HepG2 (cell line): ENCODE data around the gene ANKLE1. TPM values are rescaled to one million over a fixed set of nuclear protein-coding genes. Genes with fewer than 3 reads are reported as not detected.

Source experiments
- AGO2 ChIP-seq: fragments of 200-400 bp; formaldehyde crosslinking; optimal IDR thresholded peaks from 2 replicates; pipeline ENCODE3; 2017; ENCODE audit warnings: mild to moderate bottlenecking, low read depth, low read length, moderate library complexity
- CBFB ChIP-seq: sonication (generic); formaldehyde crosslinking; IDR thresholded peaks from 2 replicates; pipeline ENCODE4 v1.4.0; 2020; ENCODE audit warnings: missing genetic modification reagents
- CBX5 ChIP-seq: sonication (generic); formaldehyde crosslinking; IDR thresholded peaks from 2 replicates; pipeline ENCODE4 v1.4.0; 2020; ENCODE audit warnings: missing genetic modification reagents, borderline replicate concordance
- ETV6 ChIP-seq: sonication (generic); formaldehyde crosslinking; conservative IDR thresholded peaks from 2 replicates; pipeline ENCODE4 v1.4.0; 2020; ENCODE audit warnings: missing genetic modification reagents
- FOSL2 ChIP-seq: sonication (generic); formaldehyde crosslinking; IDR thresholded peaks from 2 replicates; pipeline ENCODE4 v1.4.0; 2020; ENCODE audit warnings: missing genetic modification reagents
- KDM3A ChIP-seq: IDR thresholded peaks from 2 replicates; pipeline ENCODE4 v1.6.1; 2018; ENCODE audit warnings: low read depth, missing compliant biosample characterization
- MEF2D ChIP-seq: sonication (generic); formaldehyde crosslinking; IDR thresholded peaks from 2 replicates; pipeline ENCODE4 v1.5.1; 2020; ENCODE audit warnings: mild to moderate bottlenecking, missing genetic modification reagents
- NAIF1 ChIP-seq: sonication (generic); formaldehyde crosslinking; IDR thresholded peaks from 2 replicates; pipeline ENCODE4 v1.5.0; 2020; ENCODE audit warnings: mild to moderate bottlenecking, missing genetic modification reagents, borderline replicate concordance
- NFYC ChIP-seq: IDR thresholded peaks from 2 replicates; pipeline ENCODE4 v1.6.1; 2016; ENCODE audit warnings: missing genetic modification reagents, missing compliant biosample characterization
- PPARG ChIP-seq: conservative IDR thresholded peaks from 2 replicates; pipeline ENCODE4 v1.6.1; 2016; ENCODE audit warnings: missing biosample characterization, missing genetic modification reagents
- SCMH1 ChIP-seq: sonication (generic); formaldehyde crosslinking; IDR thresholded peaks from 2 replicates; pipeline ENCODE4 v1.9.0; 2021; ENCODE audit warnings: missing genetic modification reagents, mild to moderate bottlenecking, borderline replicate concordance
- TCF7 ChIP-seq: sonication (generic); IDR thresholded peaks from 2 replicates; pipeline ENCODE4 v1.6.1; 2016; ENCODE audit warnings: antibody characterized with exemption, low read depth
- ZNF432 ChIP-seq: sonication (generic); formaldehyde crosslinking; IDR thresholded peaks from 2 replicates; pipeline ENCODE4 v1.5.0; 2020; ENCODE audit warnings: missing genetic modification reagents, mild to moderate bottlenecking, borderline replicate concordance
- polyA plus RNA-seq, 8 experiments: library from polyadenylated mRNA; depleted of rRNA in 3 of 8; stranded (reverse) in 7 of 8; unstranded in 1 of 8; fragments of >200 nt; fragmentation: Illumina TruSeq in 4 of 8; extraction: Trizol in 4 of 8; gene quantifications; 2 replicates each; pipeline versions ENCODE4 v1.2.1 to v1.2.3, GENCODE V29; 2011 to 2016; ENCODE audit warnings: low read depth in 4 of 8, missing spikeins in 1 of 8, mixed read lengths in 1 of 8; ENCODE audit not compliant: insufficient read depth in 1 of 8
- total RNA-seq, 5 experiments: library from RNA; depleted of rRNA; stranded (reverse); fragments of >200 nt; fragmentation: Illumina TruSeq; extraction: Trizol; gene quantifications; 2 replicates each; pipeline ENCODE4 v1.2.3, GENCODE V29; 2016; ENCODE audit warnings: low read depth in 1 of 5
- TF ChIP-seq, protein P1 (sequence below): sonication (generic); formaldehyde crosslinking; conservative IDR thresholded peaks from 2 replicates; pipeline ENCODE4 v1.8.0; 2022; ENCODE audit warnings: low read depth, missing genetic modification reagents
- TF ChIP-seq, protein P2 (sequence below): sonication (generic); formaldehyde crosslinking; IDR thresholded peaks from 2 replicates; pipeline ENCODE4 v1.5.1; 2020; ENCODE audit warnings: mild to moderate bottlenecking, missing genetic modification reagents, moderate library complexity
- TF ChIP-seq, protein P3 (sequence below): sonication (generic); formaldehyde crosslinking; IDR thresholded peaks from 2 replicates; pipeline ENCODE4 v1.8.0; 2022; ENCODE audit warnings: mild to moderate bottlenecking, missing genetic modification reagents, borderline replicate concordance
- TF ChIP-seq, protein P4 (sequence below): sonication (generic); formaldehyde crosslinking; IDR thresholded peaks from 2 replicates; pipeline ENCODE4 v1.5.1; 2020; ENCODE audit warnings: missing genetic modification reagents, mild to moderate bottlenecking, borderline replicate concordance
- TF ChIP-seq, protein P5 (sequence below): sonication (generic); formaldehyde crosslinking; IDR thresholded peaks from 2 replicates; pipeline ENCODE4 v1.9.0; 2021; ENCODE audit warnings: missing genetic modification reagents, mild to moderate bottlenecking, borderline replicate concordance
- TF ChIP-seq, protein P6 (sequence below): sonication (generic); formaldehyde crosslinking; IDR thresholded peaks from 2 replicates; pipeline ENCODE4 v1.8.1; 2023; ENCODE audit warnings: mild to moderate bottlenecking, missing genetic modification reagents

Gene ANKLE1
- total and polyA plus RNA-seq, 2 of the 13 experiments (the other 11 are each of a cell fraction or from before 2014, with no cell fraction given), result 0.69 to 1.5 TPM

DNA sequence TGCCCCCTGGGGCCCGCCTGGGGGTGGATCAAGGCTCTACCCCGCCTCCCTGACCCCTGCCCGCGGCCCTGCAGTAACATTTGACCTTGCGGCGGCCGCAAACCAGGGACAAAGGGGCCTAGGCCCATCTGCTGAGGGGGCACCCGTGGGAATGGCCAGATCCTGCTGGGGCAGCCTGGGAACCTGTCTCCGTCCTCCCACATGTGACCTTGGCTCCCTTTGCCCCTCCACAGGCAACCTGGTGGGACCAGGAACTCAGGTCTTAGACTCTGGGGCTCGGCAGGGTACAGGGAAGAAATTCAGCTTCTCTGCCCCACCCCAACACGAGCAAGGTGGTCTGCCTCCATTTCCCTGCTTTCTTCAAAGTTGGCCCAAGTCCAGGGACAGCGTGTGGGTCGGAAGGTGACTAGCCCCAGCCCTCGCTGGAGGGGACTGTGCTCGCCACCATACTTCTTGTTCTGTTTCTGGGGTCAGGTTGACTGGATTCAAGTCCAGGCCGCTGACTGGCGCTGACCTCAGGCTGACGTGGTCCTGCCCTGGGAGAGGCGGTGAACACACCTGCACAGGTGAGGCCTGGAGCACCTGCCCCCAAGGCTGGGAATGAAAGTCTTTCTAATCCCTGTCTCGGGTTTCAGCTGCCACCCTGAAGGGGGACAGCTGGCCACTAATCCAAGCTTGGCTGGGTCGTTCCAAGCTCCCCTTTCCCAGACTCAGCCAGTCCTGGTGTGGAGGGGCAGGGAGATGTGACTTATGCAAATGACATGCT is 33.5 kb upstream of the ANKLE1 start (continued):
- TF ChIP-seq, protein P1, sequence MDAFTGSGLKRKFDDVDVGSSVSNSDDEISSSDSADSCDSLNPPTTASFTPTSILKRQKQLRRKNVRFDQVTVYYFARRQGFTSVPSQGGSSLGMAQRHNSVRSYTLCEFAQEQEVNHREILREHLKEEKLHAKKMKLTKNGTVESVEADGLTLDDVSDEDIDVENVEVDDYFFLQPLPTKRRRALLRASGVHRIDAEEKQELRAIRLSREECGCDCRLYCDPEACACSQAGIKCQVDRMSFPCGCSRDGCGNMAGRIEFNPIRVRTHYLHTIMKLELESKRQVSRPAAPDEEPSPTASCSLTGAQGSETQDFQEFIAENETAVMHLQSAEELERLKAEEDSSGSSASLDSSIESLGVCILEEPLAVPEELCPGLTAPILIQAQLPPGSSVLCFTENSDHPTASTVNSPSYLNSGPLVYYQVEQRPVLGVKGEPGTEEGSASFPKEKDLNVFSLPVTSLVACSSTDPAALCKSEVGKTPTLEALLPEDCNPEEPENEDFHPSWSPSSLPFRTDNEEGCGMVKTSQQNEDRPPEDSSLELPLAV (CRISPR knock-in tag), result no peak
- TF ChIP-seq, protein P2, sequence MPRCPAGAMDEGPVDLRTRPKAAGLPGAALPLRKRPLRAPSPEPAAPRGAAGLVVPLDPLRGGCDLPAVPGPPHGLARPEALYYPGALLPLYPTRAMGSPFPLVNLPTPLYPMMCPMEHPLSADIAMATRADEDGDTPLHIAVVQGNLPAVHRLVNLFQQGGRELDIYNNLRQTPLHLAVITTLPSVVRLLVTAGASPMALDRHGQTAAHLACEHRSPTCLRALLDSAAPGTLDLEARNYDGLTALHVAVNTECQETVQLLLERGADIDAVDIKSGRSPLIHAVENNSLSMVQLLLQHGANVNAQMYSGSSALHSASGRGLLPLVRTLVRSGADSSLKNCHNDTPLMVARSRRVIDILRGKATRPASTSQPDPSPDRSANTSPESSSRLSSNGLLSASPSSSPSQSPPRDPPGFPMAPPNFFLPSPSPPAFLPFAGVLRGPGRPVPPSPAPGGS (CRISPR knock-in tag), result peak; percentile 65; the same call in 1 of the 2 replicates
- TF ChIP-seq SCMH1 (CRISPR knock-in tag), result no peak
- TF ChIP-seq, protein P3, sequence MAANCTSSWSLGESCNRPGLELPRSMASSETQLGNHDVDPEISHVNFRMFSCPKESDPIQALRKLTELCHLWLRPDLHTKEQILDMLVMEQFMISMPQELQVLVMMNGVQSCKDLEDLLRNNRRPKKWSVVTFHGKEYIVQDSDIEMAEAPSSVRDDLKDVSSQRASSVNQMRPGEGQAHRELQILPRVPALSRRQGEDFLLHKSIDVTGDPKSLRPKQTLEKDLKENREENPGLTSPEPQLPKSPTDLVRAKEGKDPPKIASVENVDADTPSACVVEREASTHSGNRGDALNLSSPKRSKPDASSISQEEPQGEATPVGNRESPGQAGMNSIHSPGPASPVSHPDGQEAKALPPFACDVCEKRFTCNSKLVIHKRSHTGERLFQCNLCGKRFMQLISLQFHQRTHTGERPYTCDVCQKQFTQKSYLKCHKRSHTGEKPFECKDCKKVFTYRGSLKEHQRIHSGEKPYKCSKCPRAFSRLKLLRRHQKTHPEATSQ (CRISPR knock-in tag), result peak; percentile 75
- TF ChIP-seq CBX5 (CRISPR knock-in tag), result peak; percentile 22; the same call in 1 of the 2 replicates
- TF ChIP-seq, protein P4, sequence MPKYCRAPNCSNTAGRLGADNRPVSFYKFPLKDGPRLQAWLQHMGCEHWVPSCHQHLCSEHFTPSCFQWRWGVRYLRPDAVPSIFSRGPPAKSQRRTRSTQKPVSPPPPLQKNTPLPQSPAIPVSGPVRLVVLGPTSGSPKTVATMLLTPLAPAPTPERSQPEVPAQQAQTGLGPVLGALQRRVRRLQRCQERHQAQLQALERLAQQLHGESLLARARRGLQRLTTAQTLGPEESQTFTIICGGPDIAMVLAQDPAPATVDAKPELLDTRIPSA (CRISPR knock-in tag), result no peak
- TF ChIP-seq MEF2D (CRISPR knock-in tag), result peak; percentile 67; the same call in 1 of the 2 replicates
- TF ChIP-seq NAIF1 (CRISPR knock-in tag), result no peak
- TF ChIP-seq ZNF432, result no peak
- TF ChIP-seq KDM3A (CRISPR knock-in tag), result peak; percentile 83; the same call in 1 of the 2 replicates
- TF ChIP-seq AGO2, result peak; percentile 64
- peak; percentile 100 for TF ChIP-seq CBFB (CRISPR knock-in tag)
- peak; percentile 91 for TF ChIP-seq TCF7
- TF ChIP-seq, protein P5, sequence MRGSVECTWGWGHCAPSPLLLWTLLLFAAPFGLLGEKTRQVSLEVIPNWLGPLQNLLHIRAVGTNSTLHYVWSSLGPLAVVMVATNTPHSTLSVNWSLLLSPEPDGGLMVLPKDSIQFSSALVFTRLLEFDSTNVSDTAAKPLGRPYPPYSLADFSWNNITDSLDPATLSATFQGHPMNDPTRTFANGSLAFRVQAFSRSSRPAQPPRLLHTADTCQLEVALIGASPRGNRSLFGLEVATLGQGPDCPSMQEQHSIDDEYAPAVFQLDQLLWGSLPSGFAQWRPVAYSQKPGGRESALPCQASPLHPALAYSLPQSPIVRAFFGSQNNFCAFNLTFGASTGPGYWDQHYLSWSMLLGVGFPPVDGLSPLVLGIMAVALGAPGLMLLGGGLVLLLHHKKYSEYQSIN (CRISPR knock-in tag), result no peak
- peak; percentile 71; the same call in 1 of the 2 replicates for TF ChIP-seq ETV6
- peak; percentile 94 for TF ChIP-seq PPARG (CRISPR knock-in tag)
- no peak for TF ChIP-seq NFYC (CRISPR knock-in tag)
- TF ChIP-seq FOSL2, result peak; percentile 82
- TF ChIP-seq, protein P6, sequence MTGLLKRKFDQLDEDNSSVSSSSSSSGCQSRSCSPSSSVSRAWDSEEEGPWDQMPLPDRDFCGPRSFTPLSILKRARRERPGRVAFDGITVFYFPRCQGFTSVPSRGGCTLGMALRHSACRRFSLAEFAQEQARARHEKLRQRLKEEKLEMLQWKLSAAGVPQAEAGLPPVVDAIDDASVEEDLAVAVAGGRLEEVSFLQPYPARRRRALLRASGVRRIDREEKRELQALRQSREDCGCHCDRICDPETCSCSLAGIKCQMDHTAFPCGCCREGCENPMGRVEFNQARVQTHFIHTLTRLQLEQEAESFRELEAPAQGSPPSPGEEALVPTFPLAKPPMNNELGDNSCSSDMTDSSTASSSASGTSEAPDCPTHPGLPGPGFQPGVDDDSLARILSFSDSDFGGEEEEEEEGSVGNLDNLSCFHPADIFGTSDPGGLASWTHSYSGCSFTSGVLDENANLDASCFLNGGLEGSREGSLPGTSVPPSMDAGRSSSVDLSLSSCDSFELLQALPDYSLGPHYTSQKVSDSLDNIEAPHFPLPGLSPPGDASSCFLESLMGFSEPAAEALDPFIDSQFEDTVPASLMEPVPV, result peak; percentile 50; the same call in 1 of the 2 replicates
